HuH-7.5 (cell line): ENCODE results near the gene COX7B.

Experiments
- DNase-seq: peaks from one replicate; pipeline ENCODE4 v3.0.0; 2011; ENCODE audit warnings: low spot score

Gene COX7B

GRCh38 chrX:77945910-77946545, 46.8 kb downstream of the COX7B start:
- no peak for DNase-seq

- DNase-seq, result no peak
Observed at GRCh38 chrX:77946571-77946970, 47.3 kb downstream of the COX7B start.

- DNase-seq, result no peak
Observed at GRCh38 chrX:77949840-77950239, 50.6 kb downstream of the COX7B start.

GRCh38 chrX:77952173-77952572, 52.9 kb downstream of the COX7B start:
- no peak for DNase-seq

- DNase-seq, result no peak
Observed at GRCh38 chrX:77953302-77953701, 54.0 kb downstream of the COX7B start.

- no peak for DNase-seq
Observed at GRCh38 chrX:77953708-77954107, 54.4 kb downstream of the COX7B start.
